Stimulated activated CD4-positive, alpha-beta T cell treated with anti-CD3 and anti-CD28 coated beads, Interleukin-4, amount 100 ng/mL, for 48 hours (primary cell): ENCODE measurements around the gene PTBP2.
A peak's percentile ranks its signal among the peaks of the same experiment; 100 is the strongest.

Source experiments
- DNase-seq, 2 donors: peaks; one replicate each; pipeline ENCODE4 v3.0.0-alpha.2; 2020; ENCODE audit warnings: low read depth in 2 of 2

The PTBP2 gene, protein sequence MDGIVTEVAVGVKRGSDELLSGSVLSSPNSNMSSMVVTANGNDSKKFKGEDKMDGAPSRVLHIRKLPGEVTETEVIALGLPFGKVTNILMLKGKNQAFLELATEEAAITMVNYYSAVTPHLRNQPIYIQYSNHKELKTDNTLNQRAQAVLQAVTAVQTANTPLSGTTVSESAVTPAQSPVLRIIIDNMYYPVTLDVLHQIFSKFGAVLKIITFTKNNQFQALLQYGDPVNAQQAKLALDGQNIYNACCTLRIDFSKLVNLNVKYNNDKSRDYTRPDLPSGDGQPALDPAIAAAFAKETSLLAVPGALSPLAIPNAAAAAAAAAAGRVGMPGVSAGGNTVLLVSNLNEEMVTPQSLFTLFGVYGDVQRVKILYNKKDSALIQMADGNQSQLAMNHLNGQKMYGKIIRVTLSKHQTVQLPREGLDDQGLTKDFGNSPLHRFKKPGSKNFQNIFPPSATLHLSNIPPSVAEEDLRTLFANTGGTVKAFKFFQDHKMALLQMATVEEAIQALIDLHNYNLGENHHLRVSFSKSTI

DNA sequence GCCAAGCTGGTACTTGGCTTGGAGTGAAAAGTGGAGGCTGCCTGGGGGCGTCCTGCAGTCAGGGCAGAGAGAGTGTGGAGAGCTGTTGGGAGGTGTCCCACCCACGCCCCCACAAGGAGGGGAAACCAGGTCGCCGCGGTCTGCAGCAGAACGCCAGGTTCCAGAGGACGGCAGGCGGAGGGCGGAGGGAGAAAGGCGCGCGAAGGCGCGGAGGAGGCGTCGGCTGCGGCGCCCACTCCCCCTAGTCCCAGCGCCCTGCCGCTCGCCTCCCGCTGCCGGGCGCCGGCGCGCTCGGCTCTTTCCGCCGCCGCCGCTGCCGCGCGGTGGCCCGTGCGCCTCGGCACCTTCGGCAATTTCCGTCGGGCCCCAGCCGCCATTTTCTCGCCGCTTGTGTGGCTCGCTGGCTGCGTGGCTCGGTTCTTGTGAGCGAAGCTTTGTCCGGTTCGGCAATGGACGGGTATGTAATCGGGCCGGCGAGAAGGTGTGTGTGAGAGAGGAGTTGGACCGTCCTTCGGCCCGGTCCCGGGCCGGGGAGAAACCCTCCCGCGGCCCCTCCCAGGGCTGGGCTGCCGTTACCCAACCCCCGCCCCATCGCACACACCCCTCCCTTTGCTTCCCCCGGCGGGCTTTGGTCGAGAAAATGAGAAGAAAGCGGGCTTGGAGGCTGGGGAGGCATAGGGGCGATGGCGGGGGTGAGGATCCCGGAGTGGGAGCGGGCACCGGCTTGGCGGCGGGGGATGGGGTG is at the start of gene PTBP2:
PTBP2 (plus strand) TSS at position 369 of the 745 bp plus-strand sequence; CDS start at position 450, 81 bp downstream.
- peak; percentile 69 to 76 for DNase-seq

DNA sequence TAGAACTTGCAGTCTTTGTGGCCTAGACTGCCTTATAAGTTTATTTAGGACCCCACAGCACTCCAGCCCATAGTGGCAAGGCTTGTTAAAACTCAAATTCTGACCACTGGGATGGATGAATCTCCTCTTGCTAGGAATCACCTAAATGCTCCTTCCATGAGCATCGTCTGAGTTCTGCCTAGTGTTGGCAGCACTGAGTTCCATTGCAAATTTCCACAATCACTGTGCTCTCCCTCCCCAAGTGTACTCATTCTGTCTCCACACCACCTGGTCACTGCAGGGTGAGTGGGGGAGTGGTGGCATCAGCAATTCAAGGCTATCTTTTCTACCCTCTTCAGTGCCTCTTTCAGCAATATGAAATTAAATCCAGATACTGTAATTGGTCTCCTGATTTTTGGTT is 46.7 kb upstream of the PTBP2 start:
- no peak for DNase-seq

DNA sequence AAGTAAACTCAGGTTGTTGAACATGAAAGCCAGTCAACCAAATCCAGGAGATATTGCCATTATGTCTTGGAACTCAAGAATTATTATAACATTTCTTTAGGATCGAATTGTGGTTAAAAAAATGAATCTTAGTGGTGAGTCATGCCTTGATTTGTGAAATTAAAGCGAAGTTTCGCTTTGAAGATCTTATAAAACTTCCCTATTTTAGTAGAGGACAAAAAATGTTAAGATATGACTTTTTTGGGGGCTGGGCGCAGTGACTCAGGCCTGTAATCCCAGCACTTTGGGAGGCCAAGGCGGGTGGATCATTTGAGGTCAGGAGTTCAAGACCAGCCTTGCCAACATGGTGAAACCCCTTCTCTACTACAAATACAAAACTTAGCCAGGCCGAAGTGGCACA is 39.5 kb upstream of the PTBP2 start:
- DNase-seq: no peak

DNA sequence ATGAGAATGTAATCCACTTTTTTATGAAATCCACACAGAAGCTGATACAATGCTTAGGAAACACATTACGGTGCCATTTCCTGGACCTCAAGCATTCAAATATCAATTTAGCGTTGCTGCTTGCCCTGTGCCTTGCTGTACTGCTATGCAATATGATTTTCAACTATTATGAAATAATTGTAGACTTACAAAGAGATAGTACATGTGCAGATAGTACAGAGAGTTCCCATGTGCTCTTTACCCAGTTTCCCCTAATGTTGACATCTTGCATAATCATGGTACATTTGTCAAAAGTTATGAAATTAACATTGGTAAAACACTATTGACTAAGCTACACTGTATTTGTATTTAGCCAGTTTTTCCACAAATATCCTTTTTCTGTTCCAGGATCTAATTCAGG is 37.7 kb upstream of the PTBP2 start:
- no peak for DNase-seq

DNA sequence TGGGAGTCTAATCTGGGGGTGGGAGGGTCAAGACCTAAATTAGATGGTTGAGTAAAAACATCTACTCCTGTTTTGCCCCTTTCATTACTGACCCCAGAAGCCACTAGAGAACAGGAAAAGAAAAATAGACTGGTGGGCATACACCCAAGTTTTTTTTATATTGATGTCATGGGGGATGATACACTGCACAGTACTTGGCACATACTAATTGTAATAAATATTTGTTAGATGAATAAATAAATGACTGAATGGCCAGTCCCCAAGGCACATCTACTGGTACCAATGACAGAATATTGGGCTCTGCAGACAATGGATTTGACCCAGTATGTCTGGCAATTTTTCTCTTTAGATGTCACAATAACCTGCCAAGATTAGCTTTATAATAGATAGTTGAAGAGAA is 36.8 kb upstream of the PTBP2 start:
- no peak for DNase-seq

DNA sequence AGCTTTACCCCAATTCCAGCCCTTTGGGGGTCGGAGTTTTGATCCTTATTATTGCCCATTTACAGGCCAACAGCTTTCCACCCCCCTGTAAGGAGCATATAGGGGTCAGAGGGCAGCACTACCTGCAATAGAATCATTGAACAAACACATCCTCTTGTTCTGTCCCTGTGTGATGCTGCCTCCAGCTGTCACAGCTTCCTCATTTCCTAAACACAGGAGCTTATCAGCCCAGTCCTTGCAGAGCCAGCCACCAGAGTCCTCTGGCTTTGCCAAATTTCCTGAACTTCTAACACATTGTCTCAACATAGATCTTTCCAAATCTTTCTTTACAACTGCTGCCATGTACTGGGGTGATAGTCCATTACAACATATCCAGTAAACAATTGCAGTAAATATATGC is 32.8 kb upstream of the PTBP2 start:
- no peak for DNase-seq

DNA sequence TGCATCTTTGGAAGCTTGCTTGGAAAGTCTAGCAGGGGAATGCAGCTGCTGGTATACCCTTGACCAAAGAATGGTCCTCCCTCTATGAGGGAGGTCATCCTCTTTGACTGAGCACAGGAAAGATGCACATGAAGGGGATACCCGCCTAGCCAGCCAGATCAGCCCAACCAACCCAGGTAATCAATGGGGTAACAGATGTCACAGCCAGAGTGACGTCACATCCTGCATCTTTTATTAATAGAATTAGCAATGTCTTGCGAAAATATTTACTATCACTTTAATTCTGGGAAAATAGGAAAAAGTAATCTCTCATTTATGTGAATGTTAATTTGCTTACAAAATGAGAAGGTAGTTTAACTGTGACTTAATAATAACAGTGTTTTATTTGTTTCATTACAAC is 25.6 kb upstream of the PTBP2 start:
- DNase-seq: no peak

DNA sequence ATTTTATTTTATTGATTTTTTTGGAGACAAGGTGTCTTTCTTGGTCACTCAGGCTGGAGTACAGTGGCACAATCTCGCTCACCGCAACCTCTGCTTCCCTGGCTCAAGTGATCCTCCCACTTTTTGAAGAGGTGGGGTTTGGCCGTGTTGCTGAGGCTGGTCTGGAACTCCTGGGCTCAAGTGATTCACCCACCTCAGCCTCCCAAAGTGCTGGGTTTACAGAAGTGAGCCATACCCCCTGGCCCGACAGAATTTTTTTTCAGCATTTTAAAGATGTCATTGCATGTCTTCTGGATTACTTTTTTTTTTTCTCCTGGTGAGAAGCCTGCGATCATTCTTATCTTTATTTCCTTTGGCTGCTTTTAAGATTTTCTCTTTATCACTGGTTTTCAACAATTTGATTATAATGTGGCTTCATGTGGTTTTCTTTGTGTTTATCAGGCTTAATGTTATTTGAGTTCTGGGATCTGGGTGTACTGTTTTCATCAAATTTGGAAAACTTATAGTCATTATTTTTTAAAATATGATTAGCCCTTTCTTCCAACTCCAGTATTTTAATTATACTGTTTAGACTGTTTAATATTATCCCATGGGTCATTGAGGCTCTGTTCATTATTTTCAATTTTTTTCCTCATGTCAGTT is 23.1 kb upstream of the PTBP2 start:
- no peak for DNase-seq

DNA sequence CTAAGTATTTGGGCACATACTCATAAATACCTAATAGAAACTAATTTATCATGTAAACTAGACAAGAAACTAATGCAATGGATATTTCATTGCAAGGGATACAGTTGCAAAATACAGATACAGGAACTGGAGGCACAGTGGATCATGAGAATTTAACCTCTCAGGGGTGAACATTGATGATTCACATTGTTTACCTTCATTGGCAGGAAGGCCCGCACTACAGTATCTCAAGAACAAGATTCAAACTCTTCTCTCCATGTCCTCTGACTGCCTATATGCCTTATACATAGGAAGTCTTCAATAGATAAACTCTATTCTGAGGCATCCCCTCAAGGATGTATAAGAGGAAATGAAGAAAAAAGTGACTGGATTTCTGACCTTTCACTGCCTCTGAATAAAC is 18.4 kb upstream of the PTBP2 start:
- DNase-seq: no peak

DNA sequence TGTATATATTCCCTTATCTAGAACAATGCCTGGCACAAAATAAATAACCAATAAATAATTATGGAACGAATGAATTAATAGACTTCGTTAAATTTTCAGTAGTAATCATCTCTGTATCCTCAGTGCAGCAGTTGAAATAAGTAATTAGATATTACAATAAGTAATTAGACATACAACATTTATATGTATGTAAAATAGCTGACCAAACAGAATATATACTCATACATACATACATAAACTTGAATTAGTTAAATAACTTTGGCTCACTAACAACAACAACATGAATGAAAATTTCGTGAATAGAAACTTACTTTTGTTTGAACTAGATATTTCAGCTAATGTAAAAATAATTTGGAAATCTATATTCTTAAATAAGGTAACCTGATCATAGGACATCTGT is 14.6 kb upstream of the PTBP2 start:
- DNase-seq: no peak

DNA sequence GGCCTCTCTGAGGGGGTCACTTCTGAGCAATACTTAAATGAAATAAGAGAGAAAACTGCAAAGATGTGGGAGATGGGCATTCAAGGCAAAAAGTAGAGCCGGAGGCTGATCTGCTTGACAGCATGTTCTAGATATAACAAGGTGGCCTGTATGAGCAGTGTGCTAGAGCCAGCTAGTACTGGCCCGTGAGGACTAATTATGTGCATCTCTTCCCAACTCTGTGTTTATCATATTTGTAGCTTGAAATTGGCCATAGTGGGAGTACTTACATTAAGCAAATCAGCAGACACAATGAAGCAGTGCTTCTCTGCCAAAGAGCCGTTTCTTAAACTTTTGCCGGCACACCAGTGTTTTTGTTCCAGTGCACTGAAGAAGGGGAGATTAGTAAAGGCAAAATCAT is 13.1 kb upstream of the PTBP2 start:
- DNase-seq: no peak

DNA sequence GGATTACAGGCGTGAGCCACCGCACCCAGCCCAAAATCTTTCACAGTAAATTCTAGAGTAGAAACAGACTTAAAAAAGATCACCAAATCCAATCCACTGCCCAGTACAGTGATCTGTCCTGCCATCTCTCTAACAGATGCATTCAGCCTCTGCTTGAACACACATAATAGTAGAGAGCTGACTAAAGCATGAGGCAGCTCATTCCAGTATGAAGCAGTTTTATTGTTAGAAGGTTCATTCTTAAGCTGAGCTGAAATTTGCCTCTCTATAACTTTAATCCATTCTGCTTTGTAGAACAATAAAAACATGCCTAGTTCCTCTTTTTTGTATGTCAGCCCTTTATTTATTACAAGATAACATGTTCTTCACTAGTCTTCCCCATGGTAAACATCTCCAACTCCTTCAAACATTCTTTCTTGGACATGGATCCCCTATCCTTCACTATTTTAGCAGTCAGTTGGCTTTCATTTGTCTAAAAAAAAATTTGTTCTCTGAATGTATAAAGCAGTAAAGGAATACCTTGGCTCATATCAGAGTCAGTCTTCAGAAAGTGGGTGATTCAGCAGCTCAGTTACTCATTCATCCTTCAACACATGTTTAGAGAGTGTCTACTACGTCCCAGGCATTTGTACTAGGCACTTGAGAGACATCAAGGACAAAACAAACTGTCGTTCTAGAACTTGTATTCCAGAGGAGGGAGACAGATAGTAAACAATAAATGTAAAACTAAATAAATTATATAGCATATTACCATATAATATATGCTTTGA is 10.7 kb upstream of the PTBP2 start:
- DNase-seq: no peak

DNA sequence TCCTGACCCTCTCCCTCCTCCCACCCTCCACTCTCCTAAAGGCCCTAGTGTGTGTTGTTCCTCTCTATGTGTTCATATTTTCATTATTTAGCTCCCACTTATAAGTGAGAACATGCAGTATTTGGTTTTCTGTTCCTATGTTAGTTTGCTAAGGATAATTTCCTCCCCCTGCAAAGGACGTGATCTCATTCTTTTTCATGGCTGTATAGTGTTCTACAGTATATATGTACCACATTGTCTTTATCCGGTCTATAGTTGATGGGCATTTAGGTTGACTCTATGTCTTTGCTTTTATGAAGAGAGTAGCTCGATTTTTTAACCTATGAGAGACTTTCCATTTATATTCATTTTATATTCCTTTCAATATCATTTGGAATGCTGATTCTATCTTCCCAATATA is 7.9 kb upstream of the PTBP2 start:
- DNase-seq: no peak

DNA sequence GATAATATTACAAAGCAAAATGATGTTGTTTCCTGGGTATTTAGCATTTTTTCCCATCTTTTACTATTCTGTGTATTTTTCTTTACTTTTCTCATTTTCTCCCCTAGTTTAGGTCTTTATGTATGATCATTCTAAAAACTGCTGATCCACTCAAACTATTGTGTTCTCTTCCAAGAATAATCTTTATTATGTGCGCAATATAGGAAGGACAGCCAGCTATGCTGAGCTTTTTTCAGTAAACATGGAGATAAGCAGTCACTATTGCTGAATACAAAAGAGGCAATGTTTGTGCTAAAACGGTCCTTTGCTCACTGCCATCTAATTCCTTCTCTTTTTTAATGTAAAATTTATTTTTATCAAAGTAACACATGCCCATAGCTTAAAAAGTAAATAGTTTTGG is 6.7 kb upstream of the PTBP2 start:
- DNase-seq: no peak

DNA sequence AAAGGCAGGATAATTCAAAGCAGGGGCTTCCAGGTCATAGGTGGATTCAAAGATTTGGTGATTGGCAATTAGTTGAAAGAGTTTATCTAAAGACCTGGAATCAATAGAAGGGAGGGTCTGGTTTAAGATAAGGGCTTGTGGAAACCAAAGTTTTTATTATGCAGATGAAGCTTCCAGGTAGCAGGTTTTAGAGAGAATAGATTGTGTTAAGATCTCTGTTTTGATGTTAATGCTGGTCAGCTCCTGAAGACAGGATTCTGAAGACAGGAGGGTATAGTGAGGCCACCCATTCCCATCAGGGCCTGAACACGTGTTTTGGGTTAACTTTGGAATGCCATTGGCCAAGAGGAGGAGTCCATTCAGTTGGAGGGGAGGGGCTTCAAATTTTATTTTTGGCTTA is 6.1 kb upstream of the PTBP2 start:
- DNase-seq: no peak

DNA sequence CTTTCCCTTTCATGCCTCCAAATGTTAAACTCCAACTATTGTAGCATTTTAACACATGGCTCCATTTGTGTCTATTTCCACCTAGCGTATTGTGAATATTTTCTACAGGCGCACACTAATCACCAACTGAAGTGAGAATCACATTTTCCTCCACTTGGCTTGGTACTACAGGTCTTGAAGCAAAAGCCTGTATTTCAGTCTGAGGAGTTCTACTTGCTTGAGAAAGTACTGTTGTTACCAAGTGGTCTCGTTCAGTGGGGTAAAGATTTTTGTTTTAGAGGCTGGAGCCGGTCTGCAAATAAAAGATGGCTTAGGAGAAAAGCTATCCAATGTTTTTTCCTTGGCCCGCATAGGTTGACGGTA is 550 bp upstream of the PTBP2 start:
- no peak for DNase-seq

DNA sequence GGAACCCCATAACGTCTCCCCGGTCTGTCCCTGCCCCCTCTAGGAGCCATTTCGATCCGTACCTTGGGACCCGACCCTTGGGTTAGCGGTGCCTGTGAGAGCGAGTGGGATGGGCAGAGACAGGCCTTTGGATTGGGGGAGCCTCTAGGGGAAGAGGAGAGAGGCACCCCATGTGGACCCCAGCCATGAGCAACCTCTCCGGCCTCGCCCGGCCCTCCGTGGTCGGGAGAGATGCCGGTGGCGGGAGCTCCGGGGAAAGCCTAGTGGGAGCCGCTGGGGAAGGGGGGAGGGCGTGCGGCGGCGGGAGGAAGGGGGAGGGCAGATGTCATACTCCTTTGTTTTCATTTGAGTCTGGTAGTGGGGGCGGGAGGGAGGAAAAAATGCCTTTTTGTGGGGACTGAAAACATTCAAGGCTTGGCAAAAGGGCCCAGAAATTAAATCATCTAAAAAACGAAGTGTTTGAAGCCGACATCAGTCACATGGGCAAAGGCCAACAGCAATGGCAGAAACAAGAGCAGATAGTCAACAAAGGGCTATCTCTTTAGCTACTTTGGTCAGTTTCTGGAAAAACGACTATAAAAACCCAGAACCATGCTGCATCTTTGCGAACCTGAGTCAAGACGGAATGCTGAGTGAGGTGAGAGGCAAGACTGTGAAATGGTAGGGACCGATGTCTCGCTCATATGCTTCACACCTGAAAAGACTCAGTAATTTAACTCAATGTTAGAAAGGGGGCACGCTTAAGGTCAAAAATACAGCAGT is 758 bp downstream of the PTBP2 start:
- peak; percentile 32 to 44 for DNase-seq

DNA sequence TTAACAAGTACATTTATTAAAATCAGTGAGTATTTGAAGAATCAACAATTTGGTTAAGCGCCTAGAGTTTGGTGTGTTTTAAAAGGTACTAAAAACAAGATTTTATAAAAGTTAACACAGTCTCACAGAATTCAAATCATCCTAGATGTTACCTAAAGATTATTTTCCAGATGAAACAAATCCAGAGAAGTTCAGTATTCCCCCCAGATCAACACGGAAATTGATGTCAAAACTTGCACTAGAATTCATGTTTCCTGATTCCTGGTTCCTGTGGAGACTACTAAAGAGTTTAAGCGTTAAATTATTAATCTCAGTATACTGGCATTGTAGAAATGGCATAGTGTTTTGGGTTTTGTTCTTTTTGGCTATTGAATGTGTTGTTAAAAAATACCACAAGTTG is 1.4 kb downstream of the PTBP2 start:
- DNase-seq: no peak

DNA sequence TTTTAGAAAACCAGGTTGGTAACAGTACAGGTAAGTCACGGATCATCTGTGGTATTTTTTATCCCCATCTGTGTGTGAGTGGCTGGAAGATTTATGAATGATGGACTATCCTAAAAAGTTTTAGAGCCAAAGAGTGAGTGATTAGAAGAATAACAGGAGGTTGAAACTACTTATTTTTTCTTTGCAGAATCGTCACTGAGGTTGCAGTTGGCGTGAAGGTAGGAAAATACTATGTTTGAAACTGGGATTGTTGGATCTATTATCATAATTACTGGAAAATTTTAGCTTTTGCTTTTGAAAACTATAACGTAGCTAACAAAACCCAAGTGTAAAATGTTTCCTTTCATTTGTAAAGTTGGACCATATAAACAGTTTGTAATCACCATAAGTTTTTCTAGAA is 1.8 kb downstream of the PTBP2 start:
- DNase-seq: no peak

DNA sequence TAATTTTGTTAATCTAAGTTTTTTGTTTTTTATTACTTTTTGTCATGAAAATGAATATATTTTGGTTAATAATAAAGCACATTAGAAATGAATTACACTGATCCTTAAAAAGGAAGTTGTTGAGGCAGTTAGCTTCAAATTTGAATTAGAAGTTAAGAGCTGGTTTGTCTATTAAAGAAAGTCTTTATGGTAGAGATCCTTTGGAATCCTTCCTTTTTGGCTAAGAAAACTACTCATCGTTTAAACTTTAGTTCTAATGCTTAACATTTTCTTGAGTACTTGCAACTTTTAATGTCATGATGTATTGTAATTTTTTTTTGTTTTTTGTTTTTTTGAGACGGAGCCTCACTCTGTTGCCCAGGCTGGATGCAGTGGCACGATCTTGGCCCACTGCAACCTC is 2.4 kb downstream of the PTBP2 start:
- DNase-seq: no peak

DNA sequence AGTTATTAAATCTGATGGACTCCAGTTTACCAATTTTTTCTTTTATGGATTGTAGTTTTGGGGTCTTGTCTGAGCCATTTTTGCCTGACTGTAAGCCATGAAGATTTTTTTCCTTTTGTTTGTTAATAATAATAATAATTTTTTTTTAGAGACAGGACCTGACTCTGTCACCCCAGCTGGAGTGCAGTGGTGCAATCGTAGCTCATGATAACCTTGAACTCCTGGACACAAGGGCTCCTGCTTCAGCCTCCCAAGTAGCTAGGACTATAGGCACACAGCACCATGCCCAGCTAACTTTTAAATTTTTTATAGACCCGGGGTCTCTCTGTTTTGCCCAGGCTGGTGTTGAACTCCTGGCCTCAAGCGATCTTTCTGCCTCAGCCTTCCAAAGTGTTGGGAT is 6.3 kb downstream of the PTBP2 start:
- no peak for DNase-seq
